GM19023 (cell line): ENCODE measurements around the gene TAOK3.
"Not testable (repeated sequence)": the region's sequence is repeated elsewhere in the genome, so short reads cannot be mapped to it uniquely, and the experiment has no call there.

Experiments
- ATAC-seq: cut with Tn5 transposase; IDR thresholded peaks from one replicate; pipeline ENCODE4 v1.9.1; 2021; ENCODE audit warnings: mild to moderate bottlenecking, moderate library complexity; ENCODE audit not compliant: unreplicated experiment

The TAOK3 gene

DNA sequence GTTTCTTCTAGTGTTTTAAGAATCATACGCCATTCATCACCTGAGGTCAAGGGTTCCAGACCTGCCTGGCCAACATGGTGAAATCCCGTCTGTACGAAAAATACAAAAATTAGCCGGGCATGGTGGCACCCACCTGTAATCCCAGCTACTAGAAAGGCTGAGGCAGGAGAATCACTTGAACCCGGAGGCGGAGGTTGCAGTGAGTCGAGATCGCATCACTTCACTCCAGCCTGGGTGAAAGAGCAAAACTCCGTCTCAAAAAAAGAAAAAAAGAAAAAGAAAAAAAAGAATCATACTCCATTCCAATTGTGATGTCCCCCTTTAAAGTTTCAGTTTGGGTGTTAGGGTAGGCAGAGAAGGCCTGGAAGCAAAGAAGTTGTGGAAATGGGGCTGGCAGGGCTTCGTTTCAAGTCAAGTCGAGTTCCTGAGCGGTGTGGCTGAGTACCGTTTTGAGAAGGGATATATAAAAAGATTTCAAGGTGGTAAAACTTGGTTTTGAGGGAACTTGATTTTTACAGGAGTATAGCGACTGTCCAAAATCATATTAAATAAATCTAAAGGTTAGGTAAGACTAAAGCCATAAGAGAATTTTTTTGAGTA, 1.5 kb upstream of the TAOK3 start:
- no peak for ATAC-seq

DNA sequence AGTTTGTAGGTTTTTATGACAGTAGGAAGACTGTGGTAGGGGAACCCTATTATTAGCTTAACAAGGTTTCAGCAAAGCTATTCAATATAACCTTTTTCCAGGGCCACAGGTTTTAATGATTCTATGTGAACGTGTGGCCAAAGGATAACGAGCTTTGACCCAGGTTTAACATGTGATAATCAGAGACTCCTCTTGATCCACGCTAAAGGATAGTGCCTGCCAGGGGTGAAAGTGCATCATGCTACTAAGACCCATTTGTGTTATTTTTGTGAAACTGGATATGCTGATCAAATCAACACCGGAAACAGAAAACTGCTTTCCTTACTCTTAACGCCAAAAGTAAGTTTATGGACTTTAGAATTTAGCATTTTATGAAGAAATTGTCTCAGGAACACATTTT, 909 bp upstream of the TAOK3 start:
- no peak for ATAC-seq

DNA sequence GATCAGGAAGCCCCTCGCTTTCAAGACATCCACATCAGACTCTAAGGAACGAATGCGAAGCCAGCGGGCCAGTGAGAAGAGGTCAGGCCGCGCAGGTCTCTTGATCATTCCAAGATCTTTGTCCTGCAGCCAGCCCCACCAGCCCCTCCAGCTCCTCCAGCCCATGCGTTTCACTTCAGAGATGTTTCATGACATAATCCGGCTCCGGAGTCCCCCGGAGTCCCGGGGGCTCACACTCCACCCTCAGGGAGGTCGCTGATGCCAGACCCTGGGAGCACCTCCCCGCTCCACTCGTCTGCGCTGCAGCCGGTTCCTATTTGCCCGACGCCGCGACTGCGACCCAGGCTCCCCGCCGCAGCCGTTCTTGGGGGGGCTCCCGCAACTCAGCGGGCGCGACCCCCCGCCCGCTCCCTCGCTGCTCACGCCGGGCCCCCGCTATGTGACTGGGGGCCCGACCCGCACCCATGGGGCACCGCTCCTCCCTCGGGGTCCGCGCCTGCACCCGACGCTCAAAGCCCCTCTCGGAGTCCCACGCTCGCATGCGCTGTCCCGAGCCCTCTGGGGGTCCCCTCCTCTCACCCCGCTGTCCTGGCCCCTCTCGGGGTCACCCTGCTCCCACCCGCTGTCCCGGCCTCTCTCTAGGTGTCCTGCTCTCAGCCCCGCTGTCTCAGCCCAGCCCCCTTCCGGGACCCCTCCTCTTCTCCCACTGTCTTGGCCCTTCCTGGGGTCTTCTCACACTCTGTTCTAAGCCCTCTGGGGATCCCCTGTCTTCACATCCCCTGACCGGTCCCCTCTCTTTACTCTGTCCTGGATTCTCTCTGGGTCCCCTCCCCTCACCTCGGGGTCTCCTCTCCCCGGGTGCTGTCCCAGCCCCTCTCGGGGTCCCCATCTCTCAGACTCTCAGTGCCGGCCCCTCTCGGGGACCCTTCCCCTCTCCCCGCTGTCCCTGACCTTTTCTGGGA, 1.1 kb downstream of the TAOK3 start:
- no peak for ATAC-seq

DNA sequence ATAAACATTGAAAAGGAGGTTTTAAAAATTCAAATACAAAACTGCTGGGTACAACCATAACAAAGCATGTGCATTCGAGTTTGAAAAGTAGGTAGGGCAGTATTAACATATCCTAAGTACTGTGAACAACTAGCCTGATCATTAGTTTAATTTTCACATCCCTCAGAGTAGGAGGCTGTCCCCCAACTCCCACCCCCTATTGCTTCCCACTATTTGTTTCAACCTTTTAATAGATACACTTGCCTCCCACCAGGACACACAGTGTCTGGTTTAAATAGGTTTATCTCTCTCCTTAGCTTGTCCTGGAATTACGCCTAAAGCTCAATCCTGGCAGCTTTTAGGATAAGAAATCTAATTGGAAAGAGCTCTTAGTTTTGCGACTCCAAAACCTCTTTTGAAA, 2.1 kb downstream of the TAOK3 start:
- no peak for ATAC-seq

DNA sequence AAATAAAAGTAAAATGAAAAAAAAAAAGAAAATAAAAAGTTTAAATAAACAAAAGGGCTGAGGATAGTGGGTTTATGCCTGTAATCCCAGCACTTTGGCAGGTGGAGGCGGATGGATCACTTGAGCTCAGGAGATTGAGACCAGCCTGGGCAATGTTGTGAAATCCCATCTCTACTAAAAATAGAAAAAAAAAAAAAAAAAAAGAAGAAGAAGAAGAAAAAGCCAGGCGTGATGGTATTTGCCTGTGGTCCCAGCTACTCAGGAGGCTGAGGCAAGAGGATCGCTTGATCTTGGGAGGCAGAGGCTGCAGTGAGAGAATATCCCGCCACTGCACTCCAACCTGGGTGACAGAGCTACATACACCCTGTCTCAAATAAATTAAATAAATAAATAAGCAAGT, 3.9 kb downstream of the TAOK3 start:
- ATAC-seq = no peak

DNA sequence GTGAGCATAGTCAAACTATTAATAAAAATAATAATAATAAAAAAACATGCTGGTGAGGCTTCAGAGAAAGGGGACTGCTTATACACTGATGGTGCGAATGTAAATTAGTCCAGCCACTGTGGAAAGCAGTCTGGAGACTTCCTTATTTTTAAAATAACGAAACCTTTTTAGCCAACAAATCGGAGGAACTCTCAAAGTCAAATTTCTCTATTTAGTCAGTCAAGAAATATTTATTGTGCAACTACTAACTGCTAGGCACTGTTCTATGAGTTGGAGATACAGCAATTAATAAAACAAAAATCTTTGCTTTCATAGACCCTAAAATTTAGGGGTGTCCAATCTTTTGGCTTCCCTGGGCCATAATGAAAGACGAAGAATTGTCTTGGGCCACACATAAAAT, 10.8 kb downstream of the TAOK3 start:
- no peak for ATAC-seq

DNA sequence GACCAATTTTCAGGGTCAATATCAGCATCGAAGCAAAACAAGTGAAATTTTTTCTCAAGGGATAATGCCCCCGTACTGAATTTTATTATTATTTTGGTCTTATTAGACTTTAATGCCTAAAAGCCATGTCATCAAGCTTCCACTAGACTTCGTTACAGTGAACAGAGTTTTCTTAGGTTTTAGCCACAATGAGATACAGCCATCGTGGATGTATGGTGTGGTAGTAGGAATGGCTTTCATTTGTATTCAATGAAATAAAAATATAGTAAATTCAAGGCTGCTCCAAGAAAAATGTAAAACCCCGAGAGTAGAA, 11.7 kb downstream of the TAOK3 start:
- no peak for ATAC-seq

DNA sequence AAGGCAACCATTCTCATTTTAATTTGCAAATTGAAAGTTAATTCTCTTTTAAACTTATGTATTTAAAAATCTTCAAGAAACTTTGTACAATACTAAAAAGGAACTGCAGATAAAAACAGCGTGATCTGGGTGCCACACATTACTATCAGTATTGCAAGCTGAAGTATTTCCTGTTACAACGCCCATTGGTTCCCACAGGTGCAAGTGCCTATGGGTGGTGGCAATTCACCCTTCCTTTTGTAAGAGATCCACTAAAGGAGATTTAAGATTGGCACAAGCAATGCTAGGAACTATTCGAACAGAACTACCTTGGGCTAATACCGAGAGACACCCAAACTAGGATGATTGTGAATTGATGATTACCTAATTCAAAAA, 13.2 kb downstream of the TAOK3 start:
- no peak for ATAC-seq

DNA sequence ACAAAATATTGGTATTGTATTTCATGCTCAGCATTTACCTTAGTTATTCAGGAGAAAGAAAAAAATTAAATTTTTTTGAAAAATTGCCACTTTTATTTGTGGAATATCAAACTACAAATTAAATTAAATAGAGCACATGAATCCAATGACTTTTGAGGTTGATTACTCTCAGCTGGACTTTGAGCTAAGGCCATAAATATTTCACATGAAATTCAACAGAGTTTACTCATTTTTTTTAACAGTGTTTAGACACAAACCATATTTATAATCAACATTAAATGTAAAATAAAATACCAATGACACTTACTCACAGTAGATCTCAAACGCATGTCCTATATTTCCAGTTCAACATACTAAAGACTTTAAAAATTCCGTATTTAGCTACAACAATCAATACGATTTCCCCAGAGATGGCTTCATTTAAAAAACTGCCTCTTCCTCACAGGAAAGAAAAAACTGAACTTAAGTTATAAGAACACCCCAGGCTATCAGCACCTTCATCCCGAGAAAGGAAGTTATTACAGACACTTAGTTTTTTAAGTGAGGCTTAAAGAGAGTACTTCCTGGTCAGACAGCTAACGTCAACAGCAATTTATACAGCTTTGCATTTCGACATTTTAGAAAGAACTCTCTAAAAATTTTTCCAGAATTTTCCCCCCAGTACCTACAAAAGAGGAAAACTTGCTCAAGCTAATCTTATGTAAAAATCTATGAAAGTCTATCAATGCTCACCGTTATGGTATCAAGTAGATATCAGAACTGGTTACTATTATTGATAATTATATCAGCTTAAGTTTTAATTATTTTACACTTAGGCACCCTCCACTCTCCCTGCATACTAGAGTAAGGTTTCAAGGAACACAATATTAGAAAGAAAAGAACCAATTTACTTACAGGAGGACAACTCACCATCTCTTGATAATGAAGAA, 13.8 kb downstream of the TAOK3 start:
- ATAC-seq = no peak

DNA sequence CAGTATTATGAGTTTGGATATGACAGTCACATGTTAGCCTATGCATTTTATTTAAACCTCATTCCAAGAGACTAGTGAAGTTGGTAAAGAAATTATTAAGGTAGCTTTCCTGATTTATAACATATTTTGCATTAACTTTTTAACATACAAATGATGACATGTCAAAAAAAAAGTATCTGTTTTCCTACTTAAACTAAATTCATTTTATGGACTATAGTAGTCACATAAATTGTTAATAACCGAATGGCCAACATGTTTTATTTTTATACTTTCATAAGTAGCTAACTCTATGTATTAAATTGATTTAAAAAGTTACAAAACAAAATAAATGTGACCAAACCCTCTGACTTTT, 14.7 kb downstream of the TAOK3 start:
- ATAC-seq = no peak

DNA sequence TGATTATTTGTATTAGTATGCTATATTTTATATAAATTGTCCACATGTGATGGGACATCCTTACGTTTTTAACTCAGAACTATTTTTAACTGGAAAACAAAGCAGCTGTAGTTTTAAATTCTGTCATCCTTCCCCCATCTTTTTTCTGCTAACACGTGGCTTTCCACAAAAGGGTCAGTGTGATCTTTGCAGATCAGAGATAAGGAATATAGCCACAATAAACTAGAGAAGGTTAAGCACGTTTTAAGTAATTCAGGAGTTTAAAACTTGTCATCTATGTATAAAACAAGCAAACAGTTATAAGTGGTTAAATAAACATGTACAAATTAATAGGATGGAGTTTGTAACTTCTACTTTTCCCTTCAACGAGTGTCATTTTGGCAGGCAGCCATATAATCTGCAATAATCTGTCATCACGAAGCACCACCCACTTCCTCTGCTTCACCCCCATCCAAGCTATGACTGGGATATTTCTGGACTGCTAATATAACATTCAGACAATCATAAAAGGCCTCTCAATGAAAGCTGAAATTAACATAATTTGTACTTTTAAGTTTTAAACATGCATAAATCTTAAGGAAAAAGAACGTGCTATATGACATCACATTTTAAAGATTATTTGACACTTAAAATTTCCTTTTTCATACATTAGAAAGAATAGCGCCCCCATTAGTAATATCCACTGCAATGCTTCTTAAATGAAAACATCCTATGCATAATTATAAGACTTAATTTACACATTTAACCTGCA, 15.3 kb downstream of the TAOK3 start:
- peak; percentile 49 for ATAC-seq

DNA sequence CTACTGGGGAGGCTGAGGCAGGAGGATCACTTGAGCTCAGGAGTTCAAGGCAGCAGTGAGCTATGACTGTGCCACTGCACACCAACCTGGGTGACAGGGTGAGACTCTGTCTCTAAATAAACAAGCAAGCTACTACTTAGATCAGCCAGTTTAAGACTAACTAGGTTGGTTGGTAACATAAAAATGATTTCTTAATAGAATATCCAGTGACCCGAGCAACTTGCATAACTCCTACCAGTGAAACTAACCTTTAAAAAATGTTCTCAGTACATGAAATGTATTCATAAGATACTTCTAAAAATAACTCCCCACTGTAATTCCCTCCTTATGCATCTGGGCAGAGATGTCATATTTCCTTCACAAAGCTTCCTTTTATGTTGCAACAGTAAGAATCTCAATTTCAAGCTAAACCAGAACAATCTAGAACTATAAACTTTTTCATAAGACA, 15.9 kb downstream of the TAOK3 start:
- peak; percentile 22 for ATAC-seq

DNA sequence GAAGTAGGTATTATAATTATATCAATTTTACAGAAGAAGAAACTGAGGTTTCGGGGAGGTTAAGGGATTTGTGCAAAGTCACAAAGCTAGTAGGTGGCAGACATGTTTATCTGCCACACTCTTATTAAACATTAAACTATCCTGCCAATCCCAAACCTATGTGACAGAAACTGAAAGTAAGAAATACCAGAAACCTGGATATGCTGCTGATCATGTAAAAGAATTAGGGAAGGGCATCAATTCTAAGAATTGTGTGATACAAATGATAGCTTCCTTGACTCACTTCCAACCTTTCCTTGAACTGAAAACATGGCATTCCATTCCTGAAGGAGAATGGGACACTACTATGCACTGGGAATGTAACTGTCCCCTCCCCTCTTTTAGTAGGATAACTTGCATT, 16.9 kb downstream of the TAOK3 start:
- no peak for ATAC-seq

DNA sequence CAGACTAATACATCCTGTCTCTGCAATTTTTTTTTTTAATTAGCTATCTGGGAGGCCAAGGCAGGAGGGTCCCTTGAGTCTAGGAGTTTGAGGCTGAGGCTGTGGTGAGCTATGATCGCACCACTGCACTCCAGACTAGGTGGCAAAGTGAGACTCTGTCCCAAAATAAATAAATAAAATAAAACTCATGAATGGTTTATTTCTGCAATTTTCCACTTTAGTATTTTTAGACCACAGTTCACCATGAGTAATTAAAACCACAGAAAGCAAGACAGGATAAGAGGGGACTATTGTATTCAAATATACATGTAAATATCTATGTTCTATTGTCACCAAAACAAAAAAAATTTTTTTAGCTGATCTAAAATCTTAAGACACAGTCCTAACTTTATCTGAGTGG, 17.8 kb downstream of the TAOK3 start:
- ATAC-seq = no peak

DNA sequence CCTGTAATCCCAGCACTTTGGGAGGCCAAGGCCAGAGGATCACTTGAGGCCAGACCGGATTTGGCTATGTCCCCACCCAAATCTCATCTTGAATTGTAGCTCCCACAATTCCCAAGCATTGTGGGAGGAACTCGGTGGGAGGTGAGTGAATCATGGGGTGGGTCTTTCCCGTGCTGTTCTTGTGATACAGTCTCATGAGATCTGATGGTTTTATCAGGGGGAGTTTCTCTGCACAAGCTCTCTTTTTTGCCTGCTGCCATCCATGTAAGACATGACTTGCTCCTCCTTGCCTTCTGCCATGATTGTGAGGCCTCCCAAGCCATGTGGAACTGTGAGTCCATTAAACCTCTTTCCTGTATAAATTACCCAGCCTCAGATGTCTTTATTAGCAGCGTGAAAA, 18.2 kb downstream of the TAOK3 start:
- ATAC-seq = not testable (repeated sequence)

DNA sequence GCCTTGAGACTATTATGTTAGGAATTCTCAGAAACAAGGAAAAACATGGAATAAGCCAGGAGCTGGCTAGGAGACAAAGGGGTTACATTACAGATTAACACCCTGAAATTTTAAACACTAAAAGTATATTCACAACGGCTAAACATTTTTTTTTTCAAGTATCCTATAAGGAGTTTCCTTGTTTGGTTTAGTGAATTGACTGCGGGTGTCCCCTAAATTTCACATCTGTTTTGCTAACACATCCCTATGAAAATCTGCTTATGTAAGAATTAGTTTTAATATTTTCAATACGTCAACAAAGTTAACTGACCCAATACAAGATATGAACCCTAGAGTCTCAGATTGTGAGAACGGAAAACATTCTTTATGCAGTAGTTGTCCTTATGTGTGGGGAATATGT, 19.0 kb downstream of the TAOK3 start:
- no peak for ATAC-seq

DNA sequence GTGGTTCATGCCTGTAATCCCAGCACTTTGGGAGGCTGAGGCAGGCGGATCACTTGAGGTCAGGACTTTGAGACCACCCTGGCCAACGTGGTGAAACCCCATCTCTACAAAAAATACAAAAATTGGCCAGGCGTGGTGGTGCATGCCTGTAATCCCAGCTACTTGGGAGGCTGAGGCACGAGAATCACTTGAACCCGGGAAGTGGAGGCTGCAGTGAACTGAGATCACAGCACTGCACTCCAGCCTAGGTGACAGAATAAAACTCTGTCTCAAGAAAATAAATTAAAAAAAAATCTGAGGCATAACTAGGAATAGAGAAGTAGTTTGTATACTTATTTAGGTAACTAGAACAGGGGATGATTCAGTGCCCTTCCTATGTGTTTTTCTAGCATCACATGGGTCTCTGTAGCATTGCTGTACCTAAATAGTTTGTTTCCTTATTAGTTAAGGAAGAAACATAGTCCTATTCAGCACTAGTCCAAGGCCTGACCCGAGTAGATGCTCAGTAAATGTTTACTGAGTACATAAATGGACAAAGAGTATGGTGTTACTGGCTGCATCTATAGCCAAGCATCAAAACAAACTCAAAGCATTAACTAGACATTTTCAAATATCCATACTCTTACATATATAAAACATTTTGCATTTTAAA, 21.7 kb downstream of the TAOK3 start:
- ATAC-seq = no peak

DNA sequence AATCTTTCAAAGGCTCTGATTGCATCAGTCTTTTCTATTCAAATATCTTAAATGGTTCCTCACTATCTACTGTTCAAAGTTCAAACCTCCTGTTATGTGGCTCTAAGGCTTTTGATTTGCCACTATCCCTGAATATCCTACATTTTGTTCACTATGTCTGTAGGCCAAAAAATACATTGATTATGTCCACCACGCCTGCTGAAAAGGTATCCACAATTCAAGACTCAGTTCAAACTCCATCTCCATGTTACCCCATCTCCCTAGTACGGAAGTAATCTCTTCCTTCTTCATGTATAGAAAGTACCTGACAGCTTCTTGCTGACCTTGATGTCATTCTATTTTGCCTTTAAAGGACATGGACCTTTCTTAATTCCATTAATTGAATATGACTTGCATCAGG, 24.8 kb downstream of the TAOK3 start:
- no peak for ATAC-seq

DNA sequence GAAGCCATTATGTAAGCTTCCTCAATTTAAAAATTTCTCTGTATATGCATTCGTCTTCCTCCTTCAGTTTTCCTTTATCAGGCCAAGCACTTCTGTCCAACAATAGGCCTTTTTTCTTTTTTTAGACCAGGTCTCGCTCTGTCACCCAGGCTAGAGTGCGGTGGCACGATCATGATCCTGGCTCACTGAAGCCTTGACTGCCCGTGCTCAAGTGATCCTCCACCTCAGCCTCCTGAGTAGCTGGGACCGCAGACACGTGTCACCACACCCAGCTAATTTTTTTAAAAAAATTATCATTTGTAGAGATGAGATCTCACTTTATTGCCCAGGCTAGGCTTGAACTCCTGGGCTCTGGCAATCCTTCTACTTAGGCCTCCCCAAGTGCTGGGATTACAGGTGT, 25.8 kb downstream of the TAOK3 start:
- ATAC-seq = no peak

DNA sequence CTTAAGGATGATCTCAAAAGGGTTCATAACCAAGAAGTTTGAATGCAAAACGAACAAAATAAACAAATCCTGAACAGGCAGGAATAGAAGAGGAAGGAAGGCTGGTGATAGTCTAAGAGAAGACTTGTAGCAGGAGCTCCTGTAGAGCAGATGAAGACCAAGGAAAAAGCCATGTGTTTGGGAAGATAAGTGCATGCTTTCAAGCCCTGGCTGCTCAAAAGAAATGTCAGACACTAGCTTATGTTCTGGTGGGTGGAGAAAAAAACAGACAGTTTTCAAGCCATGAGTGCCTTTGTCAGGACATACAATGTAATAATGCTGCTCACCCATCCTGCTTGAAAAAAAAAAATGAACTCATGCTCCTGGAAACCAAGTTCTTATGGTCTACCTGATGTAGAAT, 27.4 kb downstream of the TAOK3 start:
- ATAC-seq = no peak
